GM12873 (cell line): ENCODE measurements around the gene PHF20.

Source experiments
- CTCF ChIP-seq: IDR thresholded peaks from 2 replicates; pipeline ENCODE4 v1.5.1; 2012; ENCODE audit warnings: low read depth, mild to moderate bottlenecking, moderate library complexity, low read length, control low read depth; ENCODE audit not compliant: insufficient read depth; ENCODE audit errors: missing control alignments

Gene PHF20

GRCh38 chr20:35902545-35902941, 130.7 kb downstream of the PHF20 start:
- no peak for TF ChIP-seq CTCF

- no peak for TF ChIP-seq CTCF
Observed at GRCh38 chr20:35903843-35904242, 132.0 kb downstream of the PHF20 start.

- no peak for TF ChIP-seq CTCF
Observed at GRCh38 chr20:35904982-35905663, 133.3 kb downstream of the PHF20 start.

GRCh38 chr20:35907017-35907701, 135.3 kb downstream of the PHF20 start:
- no peak for TF ChIP-seq CTCF

GRCh38 chr20:35908007-35908406, 136.2 kb downstream of the PHF20 start:
- no peak for TF ChIP-seq CTCF

GRCh38 chr20:35909176-35909575, 137.4 kb downstream of the PHF20 start:
- TF ChIP-seq CTCF = no peak

GRCh38 chr20:35909796-35910195, 138.0 kb downstream of the PHF20 start:
- no peak for TF ChIP-seq CTCF
